Left lobe of liver (tissue), 2 donors: ENCODE data around the gene KLK7. TPM values are rescaled to one million over a fixed set of nuclear protein-coding genes. Genes with fewer than 3 reads are reported as not detected.

Experiments used
- ATAC-seq: fragments of 200-7000 bp; cut with Tn5 transposase; one replicate; pipeline ENCODE4 v1.9.1; 2020; ENCODE audit warnings: mild to moderate bottlenecking, moderate library complexity
- DNase-seq: peaks from one replicate; pipeline ENCODE4 v3.0.0-alpha.2; 2020; ENCODE audit warnings: low spot score
- total RNA-seq: library from RNA; stranded (reverse); gene quantifications from one replicate; pipeline ENCODE4 v1.2.1, GENCODE V29; 2021
- donor health status: DM: no; HTN: no; CAD: no; lungs with moderate emphysema.
- donor health status: DM: no; HTN: yes; CAD: no.

KLK7 gene
- total RNA-seq, 1 donor from 2014 or later, result not detected

DNA sequence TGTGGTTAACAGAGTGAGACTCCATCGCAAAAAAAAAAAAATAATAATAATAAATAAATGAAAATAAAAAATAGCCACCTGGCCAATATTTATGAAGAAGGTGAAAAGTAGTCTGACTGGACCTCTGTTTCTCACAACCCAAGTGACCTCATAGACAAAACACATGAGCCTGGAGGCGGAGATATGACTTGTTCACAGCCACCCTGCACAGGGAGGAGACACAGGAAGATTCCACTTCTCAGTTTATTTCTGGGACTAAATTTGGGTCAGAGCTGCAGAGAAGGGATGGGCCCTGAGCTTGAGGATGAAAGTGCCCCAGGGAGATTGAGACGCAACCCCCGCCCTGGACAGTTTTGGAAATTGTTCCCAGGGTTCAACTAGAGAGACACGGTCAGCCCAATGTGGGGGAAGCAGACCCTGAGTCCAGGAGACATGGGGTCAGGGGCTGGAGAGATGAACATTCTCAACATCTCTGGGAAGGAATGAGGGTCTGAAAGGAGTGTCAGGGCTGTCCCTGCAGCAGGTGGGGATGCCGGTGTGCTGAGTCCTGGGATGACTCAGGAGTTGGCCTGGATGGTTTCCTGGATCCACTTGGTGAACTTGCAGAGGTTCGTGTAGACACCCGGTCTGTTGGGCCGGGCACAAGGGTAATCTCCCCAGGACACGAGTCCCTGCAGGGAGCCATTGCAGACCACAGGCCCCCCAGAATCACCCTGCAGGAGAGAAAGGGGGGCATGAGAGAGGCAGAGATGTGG, 40.5 kb downstream of the KLK7 start:
- no peak for ATAC-seq
- DNase-seq, result no peak

DNA sequence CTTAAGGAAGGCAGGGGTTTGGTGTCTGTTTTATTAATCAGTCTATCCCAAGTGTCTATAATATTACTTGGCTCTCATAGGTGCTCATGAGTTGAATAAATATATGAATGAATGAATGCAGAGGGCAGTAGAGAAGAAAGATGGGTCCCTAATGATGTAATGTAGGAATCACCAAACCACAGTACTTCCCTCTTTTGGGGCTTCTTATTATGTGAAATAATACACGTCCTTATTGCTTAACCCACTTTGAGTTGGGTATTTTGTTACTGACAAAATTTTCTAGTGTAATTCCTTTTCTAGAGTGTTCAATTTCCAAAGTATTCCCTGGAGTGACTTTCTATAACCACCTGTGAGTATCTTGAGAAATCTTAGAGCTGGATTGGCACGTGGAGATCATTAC, 44.1 kb downstream of the KLK7 start:
- DNase-seq (no peak), ATAC-seq (no peak)

DNA sequence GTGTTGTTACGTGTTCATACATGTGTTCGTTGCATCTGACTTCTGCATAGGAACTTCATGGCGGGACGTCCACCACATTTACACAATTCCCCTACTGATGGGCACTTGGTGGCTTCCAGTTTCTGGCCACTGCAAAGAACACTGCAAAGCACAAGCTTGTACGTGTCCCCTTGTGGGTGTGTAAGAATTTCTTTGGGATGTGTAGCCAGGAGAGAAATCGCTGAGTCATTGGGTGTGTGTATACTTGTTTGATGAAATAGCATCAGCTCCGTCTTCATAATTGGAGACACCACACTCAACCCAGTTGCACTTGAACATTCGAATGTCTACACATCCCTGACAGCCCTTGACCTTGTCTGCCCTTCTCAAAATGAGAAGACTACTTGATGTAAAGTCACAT, 50.1 kb downstream of the KLK7 start:
- ATAC-seq, result no peak
- no peak for DNase-seq

DNA sequence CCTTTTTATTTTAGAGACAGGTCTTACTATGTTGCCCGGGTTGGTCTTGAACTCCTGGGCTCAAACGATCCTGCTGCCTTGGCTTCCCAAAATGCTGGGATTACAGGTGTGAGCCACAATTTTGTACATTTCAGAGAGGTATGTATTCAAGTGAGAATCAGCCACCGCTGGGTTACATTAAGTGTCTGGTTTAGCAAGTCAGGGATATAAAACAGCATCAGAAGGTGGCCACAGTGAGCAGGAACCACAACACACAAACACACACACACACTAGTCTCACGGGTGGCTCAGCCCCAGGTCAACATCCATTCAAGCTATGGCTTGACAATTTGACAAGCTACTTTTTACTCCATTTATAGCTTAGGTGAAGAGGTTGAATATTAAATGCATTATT, 51.0 kb downstream of the KLK7 start:
- ATAC-seq (no peak), DNase-seq (no peak)

DNA sequence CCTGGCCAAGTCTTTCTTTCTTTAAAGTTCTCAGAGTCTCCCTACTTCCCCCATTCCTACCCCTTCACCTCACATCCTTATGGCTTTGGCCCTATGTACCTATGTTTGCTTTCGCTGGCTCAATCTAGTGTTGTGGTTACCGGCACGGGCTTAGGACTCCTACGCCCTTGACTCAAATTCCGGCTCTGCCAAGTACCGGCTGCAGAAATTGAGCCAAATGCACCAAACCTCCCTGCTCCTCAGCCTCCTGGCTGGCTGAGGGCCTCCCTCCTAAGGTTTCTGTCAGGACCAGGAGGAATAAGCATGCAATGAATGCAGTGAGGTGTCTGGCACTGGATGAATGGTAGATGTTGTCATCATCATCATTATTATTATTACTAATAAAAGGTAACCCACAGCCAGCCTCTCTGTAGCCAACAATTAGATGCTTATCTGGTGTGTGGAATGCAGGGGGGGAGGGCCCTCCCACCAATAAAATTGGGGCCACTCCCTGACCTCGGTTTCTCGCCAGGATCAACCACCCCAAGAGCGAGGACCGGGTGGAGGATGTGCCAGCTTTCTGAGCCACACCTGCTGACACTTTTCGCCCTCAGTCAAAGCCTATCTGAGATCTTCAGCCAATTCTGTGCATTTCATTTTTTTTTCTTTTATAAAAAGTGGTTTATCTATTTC, 51.6 kb downstream of the KLK7 start:
- DNase-seq, result no peak
- ATAC-seq, result no peak

DNA sequence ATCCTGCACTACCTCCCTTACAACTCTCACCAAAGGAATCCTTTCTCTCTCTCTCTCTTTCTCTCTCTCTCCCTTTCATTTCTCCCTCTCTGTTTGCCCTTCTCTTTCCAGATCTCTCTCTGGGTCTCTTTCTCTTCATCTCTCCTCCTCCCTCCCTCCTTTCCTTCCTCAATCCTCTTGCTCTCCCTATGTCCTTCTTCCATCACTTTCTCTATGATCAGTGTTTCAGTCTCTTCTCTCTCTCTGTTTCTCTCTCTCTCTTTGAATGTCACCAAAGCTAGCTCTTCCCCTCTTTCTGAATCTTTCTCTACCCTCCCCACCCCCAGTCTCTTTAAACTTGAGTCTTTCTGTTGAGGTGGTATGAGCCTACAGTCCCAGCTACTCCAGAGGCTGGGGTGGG, 52.7 kb downstream of the KLK7 start:
- DNase-seq (no peak), ATAC-seq (no peak)

DNA sequence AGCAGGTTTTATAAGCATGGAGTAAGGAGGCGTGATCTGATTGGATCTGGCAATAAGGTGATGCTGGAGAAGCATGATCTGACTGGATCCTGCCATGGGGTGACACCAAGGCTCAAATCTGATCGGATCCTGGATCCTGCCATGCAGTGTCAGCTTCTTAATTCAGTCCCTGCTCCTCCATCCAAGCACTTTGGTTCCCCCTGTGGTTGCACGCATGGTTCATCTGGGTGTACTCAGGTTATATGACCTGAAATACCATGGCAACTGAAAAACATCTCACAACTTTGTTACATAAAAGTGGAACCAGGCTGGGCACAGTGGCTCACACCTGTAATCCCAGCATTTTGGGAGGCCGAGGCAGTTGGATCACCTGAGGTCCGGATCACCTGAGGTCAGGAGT, 54.9 kb downstream of the KLK7 start:
- DNase-seq (no peak), ATAC-seq (no peak)

Other genes with a start within 250 kb of the KLK7 start
- not detected for gene GPR32, start 213.5 kb downstream of the KLK7 start, total RNA-seq
- gene ACP4, start 193.5 kb downstream of the KLK7 start, total RNA-seq, result not detected
- 0.75 TPM for gene KLK1, start 160.1 kb downstream of the KLK7 start, total RNA-seq
- not detected for gene KLK15, start 150.3 kb downstream of the KLK7 start, total RNA-seq
- gene KLK3, start 129.0 kb downstream of the KLK7 start, total RNA-seq, result not detected
- gene KLK2, start 110.5 kb downstream of the KLK7 start, total RNA-seq, result not detected
- not detected for gene KLK4, start 72.5 kb downstream of the KLK7 start, total RNA-seq
- gene KLK5, start 30.9 kb downstream of the KLK7 start, total RNA-seq, result not detected
- not detected for gene KLK6, start 14.3 kb downstream of the KLK7 start, total RNA-seq
- not detected for gene KLK8, start 17.7 kb upstream of the KLK7 start, total RNA-seq
- gene KLK10, start 35.8 kb upstream of the KLK7 start, total RNA-seq, result not detected
- gene KLK11, start 42.7 kb upstream of the KLK7 start, total RNA-seq, result not detected
- gene KLK12, start 51.1 kb upstream of the KLK7 start, total RNA-seq, result not detected
- gene KLK13, start 81.2 kb upstream of the KLK7 start, total RNA-seq, result not detected
- gene KLK14, start 99.0 kb upstream of the KLK7 start, total RNA-seq, result not detected
- 4.4 TPM for gene CTU1, start 124.5 kb upstream of the KLK7 start, total RNA-seq
- 4.8 TPM for gene SIGLEC9, start 141.0 kb upstream of the KLK7 start, total RNA-seq
- 3.8 TPM for gene SIGLEC7, start 158.4 kb upstream of the KLK7 start, total RNA-seq
- gene CD33, start 241.2 kb upstream of the KLK7 start, total RNA-seq, result 3.4 TPM